ENCODE results near the gene FAM110A. TPM values are rescaled to one million over a fixed set of nuclear protein-coding genes. Genes with fewer than 3 reads are reported as not detected.

Gene FAM110A
- total and polyA plus RNA-seq, 2 donors (not counting 1 experiment from before 2014, with no cell fraction given) = 15.6 to 18.4 TPM

- Histone ChIP-seq H3K36me3 (replicated peaks in 1 of 2; ENCODE audit: control extremely low read depth in 1 of 2, control insufficient read depth in 1 of 2, extremely low read depth in 1 of 2, insufficient read depth in 2 of 2, low read length in 1 of 2) (no peaks in the 10 kb centered on the region), H3K27me3 (replicated peaks in 1 of 4; ENCODE audit: control extremely low read depth in 1 of 4, control insufficient read depth in 3 of 4, insufficient read depth in 4 of 4, low read length in 3 of 4) (peaks cover 0 to 13% (median 0%) of the 10 kb centered on the region in 4 experiments), H3K9ac (ENCODE audit: low read length) (no peak overlapping the region), H3K27ac (ENCODE audit: low read length in 2 of 2) (no peak overlapping the region), H3K9me3 (ENCODE audit: control extremely low read depth in 1 of 3, control insufficient read depth in 2 of 3, insufficient read depth in 1 of 3, low read length in 2 of 3) (no peaks in the 10 kb centered on the region), H3K4me1 (ENCODE audit: control insufficient read depth in 2 of 2, insufficient read depth in 2 of 2, low read length in 2 of 2) (peaks cover 0 to 3% of the 10 kb centered on the region in 2 donors), H4K20me1 (ENCODE audit: control insufficient read depth, insufficient read depth, low read length, poor library complexity, severe bottlenecking) (no peaks in the 10 kb centered on the region), H3K4me2 (replicated peaks; ENCODE audit: low read depth, low read length, poor library complexity, severe bottlenecking) (no peak overlapping the region), H3K79me2 (ENCODE audit: control insufficient read depth, insufficient read depth, low read length) (no peaks in the 10 kb centered on the region), H2AFZ (ENCODE audit: insufficient read depth, low read depth, low read length, poor library complexity, severe bottlenecking) (no peak overlapping the region), H3K4me3 (ENCODE audit: control extremely low read depth in 1 of 5, extremely low read depth in 1 of 5, insufficient read depth in 1 of 5, low read depth in 2 of 5, low read length in 4 of 5) (no peak overlapping the region)
- intact Hi-C loops (cut with micrococcal nuclease) = no loop called here
- Mint-ChIP-seq H3K4me3 (no peak overlapping the region), H3K27me3 (peaks cover 11% of the 10 kb centered on the region), H3K27ac (no peak overlapping the region), H3K9me3 (ENCODE audit: insufficient read depth) (no peaks in the 10 kb centered on the region), H3K4me1 (peaks cover 2% of the 10 kb centered on the region)
- ATAC-seq (ENCODE audit: low read depth) (no peak), DNase-seq (no peak)
- 95% methylated on average over 4 of the region's 4 CpGs for WGBS (ENCODE audit: insufficient coverage)
- TF ChIP-seq CTCF (IDR thresholded peaks at IDR 0.05) = no peak
- TF ChIP-seq EZH2 (IDR thresholded peaks at IDR 0.05; ENCODE audit: borderline replicate concordance, insufficient read depth, low read depth, low read length, poor library complexity, severe bottlenecking) = no peak
- ChIA-PET CTCF (no interaction called here), POLR2A (no interaction called here)
These were observed 10.0 kb upstream of the FAM110A start for GRCh38 chr20:823574-823902.

- Histone ChIP-seq H3K4me2 (replicated peaks; ENCODE audit: low read depth, low read length, poor library complexity, severe bottlenecking) (no peak overlapping the region), H3K27ac (ENCODE audit: low read length in 2 of 2) (no peak overlapping the region), H3K4me1 (ENCODE audit: control insufficient read depth in 2 of 2, insufficient read depth in 2 of 2, low read length in 2 of 2) (no peaks in the 10 kb centered on the region), H2AFZ (ENCODE audit: insufficient read depth, low read depth, low read length, poor library complexity, severe bottlenecking) (no peak overlapping the region), H3K27me3 (replicated peaks in 1 of 4; ENCODE audit: control extremely low read depth in 1 of 4, control insufficient read depth in 3 of 4, insufficient read depth in 4 of 4, low read length in 3 of 4) (peaks cover 0 to 13% (median 0%) of the 10 kb centered on the region in 4 experiments), H3K79me2 (ENCODE audit: control insufficient read depth, insufficient read depth, low read length) (no peaks in the 10 kb centered on the region), H3K9ac (ENCODE audit: low read length) (no peak overlapping the region), H4K20me1 (ENCODE audit: control insufficient read depth, insufficient read depth, low read length, poor library complexity, severe bottlenecking) (no peaks in the 10 kb centered on the region), H3K4me3 (ENCODE audit: control extremely low read depth in 1 of 5, extremely low read depth in 1 of 5, insufficient read depth in 1 of 5, low read depth in 2 of 5, low read length in 4 of 5) (no peak overlapping the region), H3K36me3 (replicated peaks in 1 of 2; ENCODE audit: control extremely low read depth in 1 of 2, control insufficient read depth in 1 of 2, extremely low read depth in 1 of 2, insufficient read depth in 2 of 2, low read length in 1 of 2) (no peaks in the 10 kb centered on the region), H3K9me3 (ENCODE audit: control extremely low read depth in 1 of 3, control insufficient read depth in 2 of 3, insufficient read depth in 1 of 3, low read length in 2 of 3) (no peaks in the 10 kb centered on the region)
- intact Hi-C loops (cut with micrococcal nuclease) = no loop called here
- TF ChIP-seq EZH2 (IDR thresholded peaks at IDR 0.05; ENCODE audit: borderline replicate concordance, insufficient read depth, low read depth, low read length, poor library complexity, severe bottlenecking) (no peak), CTCF (IDR thresholded peaks at IDR 0.05) (no peak)
- ATAC-seq (ENCODE audit: low read depth) (no peak), DNase-seq (no peak)
- WGBS (ENCODE audit: insufficient coverage) = 100% methylated on average over 1 of the region's 4 CpGs
- CTCF ChIA-PET = interaction anchor here (1.1 kb wide), 2 partner anchors 9 to 132 kb away, joined by 3 to 4 read pairs; partner anchors contain the start of gene FAM110A
- no peaks in the 10 kb centered on the region for H3K9me3 Mint-ChIP-seq (ENCODE audit: insufficient read depth)
- H3K4me3 Mint-ChIP-seq = no peak overlapping the region
- peaks cover 2% of the 10 kb centered on the region for H3K4me1 Mint-ChIP-seq
- POLR2A ChIA-PET = no interaction called here
- H3K27ac Mint-ChIP-seq = no peak overlapping the region
- H3K27me3 Mint-ChIP-seq = peaks cover 11% of the 10 kb centered on the region
These were observed 9.0 kb upstream of the FAM110A start for GRCh38 chr20:824490-824889.

Measured in B cell (primary cell).